ENCODE measurements around the gene POMZP3.
"Not testable (repeated sequence)": the region's sequence is repeated elsewhere in the genome, so short reads cannot be mapped to it uniquely, and the experiment has no call there.

Gene POMZP3

GRCh38 chr7:76591033-76591432 is 36.0 kb downstream of the POMZP3 start:
- not testable (repeated sequence) for DNase-seq

GRCh38 chr7:76588586-76588985 is 38.5 kb downstream of the POMZP3 start:
- not testable (repeated sequence) for DNase-seq

GRCh38 chr7:76586585-76587315 is 40.3 kb downstream of the POMZP3 start:
- DNase-seq, result not testable (repeated sequence)

- DNase-seq, result not testable (repeated sequence)
These were observed 43.3 kb downstream of the POMZP3 start for GRCh38 chr7:76583636-76584281.

GRCh38 chr7:76582848-76583631 is 44.0 kb downstream of the POMZP3 start:
- DNase-seq, result not testable (repeated sequence)

- DNase-seq, result not testable (repeated sequence)
These were observed 51.0 kb downstream of the POMZP3 start for GRCh38 chr7:76575919-76576655.

GRCh38 chr7:76575431-76575830 is 51.6 kb downstream of the POMZP3 start:
- not testable (repeated sequence) for DNase-seq

GRCh38 chr7:76572296-76572695 is 54.8 kb downstream of the POMZP3 start:
- not testable (repeated sequence) for DNase-seq

GRCh38 chr7:76570324-76570775 is 56.7 kb downstream of the POMZP3 start:
- not testable (repeated sequence) for DNase-seq

GRCh38 chr7:76568742-76569141 is 58.3 kb downstream of the POMZP3 start:
- DNase-seq, result not testable (repeated sequence)

- DNase-seq, result not testable (repeated sequence)
These were observed 59.3 kb downstream of the POMZP3 start for GRCh38 chr7:76567753-76568152.

- DNase-seq, result not testable (repeated sequence)
These were observed 59.8 kb downstream of the POMZP3 start for GRCh38 chr7:76567311-76567710.

GRCh38 chr7:76565001-76565400 is 62.1 kb downstream of the POMZP3 start:
- DNase-seq, result not testable (repeated sequence)

- DNase-seq, result not testable (repeated sequence)
These were observed 65.7 kb downstream of the POMZP3 start for GRCh38 chr7:76561342-76561741.

- not testable (repeated sequence) for DNase-seq
These were observed 66.9 kb downstream of the POMZP3 start for GRCh38 chr7:76560157-76560556.
